Esophagus squamous epithelium (tissue), 5 donors: ENCODE data around the gene SPTAN1. TPM values are rescaled to one million over a fixed set of nuclear protein-coding genes. Genes with fewer than 3 reads are reported as not detected.

Source experiments
- DNase-seq: peaks from one replicate; lab custom pipeline; 2025; lab: John Stamatoyannopoulos, UW
- H3K27ac ChIP-seq, 4 donors: fragments of 200-600 bp; sonication (generic); one replicate each; pipeline ENCODE4 v1.5.1; 2016 to 2019; ENCODE audit warnings: mild to moderate bottlenecking in 1 of 4
- H3K27me3 ChIP-seq, 4 donors: fragments of 200-600 bp; sonication (generic); 1 replicate in 3 of 4; 2 replicates in 1 of 4; pipeline versions ENCODE4 v1.5.1 to v1.6.0; 2017 to 2021; ENCODE audit warnings: antibody characterized with exemption in 1 of 4
- H3K36me3 ChIP-seq, 3 donors: fragments of 200-600 bp; sonication (generic); one replicate each; pipeline ENCODE4 v1.5.1; 2016 to 2019
- H3K4me1 ChIP-seq, 3 donors: fragments of 200-600 bp; sonication (generic); one replicate each; pipeline ENCODE4 v1.5.1; 2017 to 2019
- H3K4me3 ChIP-seq, 4 donors: fragments of 200-600 bp; sonication (generic); 1 replicate in 3 of 4; 2 replicates in 1 of 4; pipeline ENCODE4 v1.5.1; 2016 to 2019; ENCODE audit warnings: mild to moderate bottlenecking in 2 of 4, moderate library complexity in 1 of 4
- H3K9me3 ChIP-seq, 3 donors: fragments of 200-600 bp; sonication (generic); one replicate each; pipeline ENCODE4 v1.5.1; 2016 to 2019
- POLR2A ChIP-seq, 4 donors: fragments of 450-650 bp; IDR thresholded peaks; one replicate each; pipeline ENCODE4 v1.6.1; 2017; ENCODE audit warnings: antibody characterized with exemption in 4 of 4, mild to moderate bottlenecking in 4 of 4, moderate library complexity in 3 of 4
- WGBS, 2 donors: methylation state at CpG; one replicate each; pipeline ENCODE4 v1.1.5; 2018; 5-methylcytosine and 5-hydroxymethylcytosine counted together
- intact Hi-C: fragments of 100-400 bp; cut with DNase I; formaldehyde crosslinking; loops from one replicate; pipeline ENCODE4 v1.15.0; 2022
- total RNA-seq, 4 donors: library from RNA; depleted of rRNA; stranded (reverse); fragments of >200 nt; gene quantifications; one replicate each; pipeline ENCODE4 v1.1.0, GENCODE V29; 2016
- TF ChIP-seq, protein P1 (sequence below), 6 experiments: fragments of 450-650 bp in 4 of 6; fragments of 200-600 bp in 2 of 6; sonication (generic) in 2 of 6; IDR thresholded peaks; one replicate each; pipeline ENCODE4 v1.5.1; 2016 to 2019; ENCODE audit warnings: antibody characterized with exemption in 6 of 6, mild to moderate bottlenecking in 4 of 6, moderate library complexity in 4 of 6
- donor health status: DM: yes; HTN: yes; CAD: no.

The SPTAN1 gene
- total RNA-seq, 4 donors from 2014 or later = 97.8 to 233 (median 160) TPM

DNA sequence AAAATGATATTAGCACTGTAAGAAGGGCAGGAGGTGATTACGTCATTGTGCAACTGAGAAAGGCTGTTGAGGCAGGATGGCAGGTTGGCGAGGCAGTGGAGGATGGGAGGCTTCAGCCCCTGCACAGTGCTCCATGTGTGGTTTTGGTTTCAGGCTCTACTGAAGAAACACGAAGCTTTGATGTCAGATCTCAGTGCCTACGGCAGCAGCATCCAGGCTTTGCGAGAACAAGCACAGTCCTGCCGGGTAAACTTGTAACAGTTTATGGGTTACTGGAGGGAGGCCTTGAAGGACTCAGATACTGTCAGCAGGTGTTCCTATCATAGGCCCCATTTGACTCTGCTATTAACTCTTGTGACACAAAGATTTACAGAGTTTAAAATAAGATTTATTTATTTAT, 35.1 kb downstream of the SPTAN1 start:
- Histone ChIP-seq H3K9me3 (no peaks in the 10 kb centered on the region), H3K27me3 (no peaks in the 10 kb centered on the region), H3K4me1 (no peaks in the 10 kb centered on the region), H3K27ac (no peak overlapping the region), H3K36me3 (peaks cover 31 to 100% (median 79%) of the 10 kb centered on the region in 3 donors), H3K4me3 (no peak overlapping the region)
- intact Hi-C loops = no loop called here
- WGBS, 2 donors = 39 to 63% methylated on average over 5 to 6 of the region's 6 CpGs
- no peak for DNase-seq
- TF ChIP-seq, protein P1, sequence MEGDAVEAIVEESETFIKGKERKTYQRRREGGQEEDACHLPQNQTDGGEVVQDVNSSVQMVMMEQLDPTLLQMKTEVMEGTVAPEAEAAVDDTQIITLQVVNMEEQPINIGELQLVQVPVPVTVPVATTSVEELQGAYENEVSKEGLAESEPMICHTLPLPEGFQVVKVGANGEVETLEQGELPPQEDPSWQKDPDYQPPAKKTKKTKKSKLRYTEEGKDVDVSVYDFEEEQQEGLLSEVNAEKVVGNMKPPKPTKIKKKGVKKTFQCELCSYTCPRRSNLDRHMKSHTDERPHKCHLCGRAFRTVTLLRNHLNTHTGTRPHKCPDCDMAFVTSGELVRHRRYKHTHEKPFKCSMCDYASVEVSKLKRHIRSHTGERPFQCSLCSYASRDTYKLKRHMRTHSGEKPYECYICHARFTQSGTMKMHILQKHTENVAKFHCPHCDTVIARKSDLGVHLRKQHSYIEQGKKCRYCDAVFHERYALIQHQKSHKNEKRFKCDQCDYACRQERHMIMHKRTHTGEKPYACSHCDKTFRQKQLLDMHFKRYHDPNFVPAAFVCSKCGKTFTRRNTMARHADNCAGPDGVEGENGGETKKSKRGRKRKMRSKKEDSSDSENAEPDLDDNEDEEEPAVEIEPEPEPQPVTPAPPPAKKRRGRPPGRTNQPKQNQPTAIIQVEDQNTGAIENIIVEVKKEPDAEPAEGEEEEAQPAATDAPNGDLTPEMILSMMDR (IDR thresholded peaks at IDR 0.05) = no peak
- no peak for TF ChIP-seq POLR2A (IDR thresholded peaks at IDR 0.05)

DNA sequence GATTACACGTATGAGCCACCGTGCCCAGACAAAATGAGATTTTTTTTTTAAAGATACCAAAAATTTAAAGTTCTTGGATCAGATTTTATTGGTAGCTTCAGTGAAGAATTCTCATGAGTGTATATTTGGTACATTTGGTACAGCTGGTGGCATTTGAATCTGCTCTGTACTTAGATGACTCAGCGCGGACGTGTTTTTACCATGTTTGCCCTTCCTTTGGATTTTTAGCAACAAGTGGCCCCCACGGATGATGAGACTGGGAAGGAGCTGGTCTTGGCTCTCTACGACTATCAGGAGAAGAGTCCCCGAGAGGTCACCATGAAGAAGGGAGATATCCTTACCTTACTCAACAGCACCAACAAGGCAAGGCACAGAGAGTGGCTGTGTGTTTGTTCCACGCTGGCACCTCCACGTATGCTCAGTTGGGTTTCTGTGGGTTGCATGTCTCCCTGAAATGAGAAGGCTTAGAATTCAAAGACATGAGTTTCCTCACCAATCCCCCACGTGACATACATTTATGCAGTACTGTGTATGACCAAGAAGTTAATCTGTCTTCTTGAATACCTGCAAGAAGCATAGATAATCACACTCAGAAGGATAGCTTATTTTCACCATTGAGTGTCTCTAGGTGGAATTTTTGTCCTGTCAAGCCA, 36.3 kb downstream of the SPTAN1 start:
- Histone ChIP-seq H3K36me3 (peaks cover 32 to 100% (median 78%) of the 10 kb centered on the region in 3 donors), H3K27ac (no peak overlapping the region), H3K27me3 (no peaks in the 10 kb centered on the region), H3K4me1 (no peaks in the 10 kb centered on the region), H3K9me3 (no peaks in the 10 kb centered on the region), H3K4me3 (no peak overlapping the region)
- TF ChIP-seq, protein P1 (IDR thresholded peaks at IDR 0.05) = no peak
- no peak for TF ChIP-seq POLR2A (IDR thresholded peaks at IDR 0.05)
- intact Hi-C loops = no loop called here
- 88 to 92% methylated on average over 11 of the region's 11 CpGs for WGBS, 2 donors
- no peak for DNase-seq

DNA sequence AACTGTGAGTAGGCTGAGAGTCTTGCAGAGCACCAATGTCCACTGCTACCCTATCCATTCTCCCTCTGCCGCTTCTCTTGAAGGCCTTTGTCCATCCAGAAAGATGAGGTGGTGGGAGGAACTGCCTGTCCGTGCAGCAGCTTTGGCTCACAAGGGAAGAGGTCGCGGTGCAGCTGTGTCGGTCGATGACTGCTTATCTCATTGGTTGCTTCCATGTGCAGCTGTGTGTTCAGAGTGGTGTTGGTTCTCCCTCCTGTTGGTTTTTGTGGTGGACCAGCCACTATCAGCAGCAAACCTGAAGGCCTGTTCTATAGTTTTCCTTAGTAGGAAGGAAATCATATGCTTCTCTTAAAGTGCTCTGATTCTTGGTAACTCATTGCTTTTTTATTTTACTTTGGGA, 40.7 kb downstream of the SPTAN1 start:
- Histone ChIP-seq H3K4me3 (no peak overlapping the region), H3K36me3 (peaks cover 21 to 100% (median 76%) of the 10 kb centered on the region in 3 donors), H3K27ac (no peak overlapping the region), H3K9me3 (no peaks in the 10 kb centered on the region), H3K4me1 (no peaks in the 10 kb centered on the region), H3K27me3 (no peaks in the 10 kb centered on the region)
- TF ChIP-seq, protein P1 (IDR thresholded peaks at IDR 0.05) = no peak
- TF ChIP-seq POLR2A (IDR thresholded peaks at IDR 0.05) = no peak
- DNase-seq = no peak
- intact Hi-C loops = no loop called here
- 71 to 89% methylated on average over 5 of the region's 6 CpGs for WGBS, 2 donors

DNA sequence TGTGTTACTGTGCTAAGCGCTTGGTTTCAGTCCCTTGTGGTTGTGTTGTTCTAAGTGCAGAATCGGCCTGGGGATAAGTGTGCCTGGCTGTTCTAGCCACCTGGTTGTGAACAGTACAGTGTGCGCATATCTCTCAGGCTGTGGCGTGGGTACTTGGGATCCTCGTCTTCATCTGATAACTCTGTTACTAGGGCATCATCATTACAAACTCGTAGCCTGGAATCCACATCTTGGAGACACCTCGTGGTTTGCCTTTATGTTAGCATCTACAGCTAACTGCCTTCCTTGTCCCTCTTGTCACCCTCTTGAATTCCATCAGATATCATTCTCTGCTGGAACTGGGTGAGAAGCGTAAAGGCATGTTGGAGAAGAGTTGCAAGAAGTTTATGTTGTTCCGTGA, 41.5 kb downstream of the SPTAN1 start:
- intact Hi-C loops = no loop called here
- TF ChIP-seq, protein P1 (IDR thresholded peaks at IDR 0.05) = no peak
- no peak for TF ChIP-seq POLR2A (IDR thresholded peaks at IDR 0.05)
- WGBS, 2 donors = 92 to 94% methylated on average over 9 of the region's 9 CpGs
- Histone ChIP-seq H3K4me3 (no peak overlapping the region), H3K27me3 (no peaks in the 10 kb centered on the region), H3K36me3 (peaks cover 27 to 100% (median 74%) of the 10 kb centered on the region in 3 donors), H3K4me1 (no peaks in the 10 kb centered on the region), H3K27ac (no peak overlapping the region), H3K9me3 (no peaks in the 10 kb centered on the region)
- no peak for DNase-seq

DNA sequence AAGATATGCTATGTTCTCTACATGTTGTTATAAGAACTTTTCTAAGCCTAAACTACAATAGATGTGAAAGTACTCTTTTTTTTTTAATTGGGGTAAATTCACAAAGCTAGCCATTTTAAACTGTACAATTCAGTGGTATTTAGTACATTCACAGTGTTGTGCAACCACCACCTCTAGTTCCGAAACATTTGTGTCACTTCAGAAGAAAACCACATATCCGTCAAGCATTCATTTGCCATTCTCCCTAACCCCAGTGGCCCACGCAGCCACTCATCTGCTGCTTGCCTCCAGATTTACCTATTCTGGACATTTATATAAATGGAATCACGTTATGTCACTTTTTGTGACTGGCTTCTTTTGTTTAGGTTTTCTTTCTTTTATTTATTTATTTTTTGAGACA, 43.1 kb downstream of the SPTAN1 start:
- no peaks in the 10 kb centered on the region for H3K4me1 ChIP-seq
- 80 to 93% methylated on average over 4 of the region's 4 CpGs for WGBS, 2 donors
- peaks cover 33 to 100% (median 83%) of the 10 kb centered on the region in 3 donors for H3K36me3 ChIP-seq
- no peaks in the 10 kb centered on the region for H3K9me3 ChIP-seq
- no peak overlapping the region for H3K27ac ChIP-seq
- no peak for DNase-seq
- no peak for TF ChIP-seq POLR2A (IDR thresholded peaks at IDR 0.05)
- TF ChIP-seq, protein P1 (IDR thresholded peaks at IDR 0.05) = no peak
- intact Hi-C loops = no loop called here
- no peak overlapping the region for H3K4me3 ChIP-seq
- H3K27me3 ChIP-seq = no peaks in the 10 kb centered on the region
